ENCODE measurements around the gene YAF2. TPM values are rescaled to one million over a fixed set of nuclear protein-coding genes. Genes with fewer than 3 reads are reported as not detected.

Gene YAF2
- total RNA-seq, 2 donors from 2014 or later: 10.0 to 14.4 TPM

GRCh38 chr12:42126963-42127362 is 111.1 kb downstream of the YAF2 start:
- TF ChIP-seq POLR2AphosphoS5 (IDR thresholded peaks at IDR 0.05) (no peak), CTCF (IDR thresholded peaks at IDR 0.05) (no peak), POLR2A (IDR thresholded peaks at IDR 0.05) (no peak)
- 86% methylated on average over 1 of the region's 1 CpG for WGBS
- Histone ChIP-seq H3K27ac (no peak overlapping the region), H3K9me3 (no peaks in the 10 kb centered on the region), H3K4me3 (no peak overlapping the region), H3K4me1 (replicated peaks) (peaks cover 12% of the 10 kb centered on the region), H3K36me3 (no peaks in the 10 kb centered on the region), H3K27me3 (replicated peaks; ENCODE audit: insufficient read depth) (no peaks in the 10 kb centered on the region)
- DNase-seq (ENCODE audit: low spot score): no peak
- intact Hi-C loops (cut with DNase I): loop anchor here (5.0 to 10.0 kb wide), 2 partner anchors 205 to 438 kb away; no protein-coding TSS in a partner anchor

GRCh38 chr12:42125388-42125767 is 112.7 kb downstream of the YAF2 start:
- DNase-seq (ENCODE audit: low spot score): no peak
- H3K36me3 ChIP-seq: no peaks in the 10 kb centered on the region
- no peaks in the 10 kb centered on the region for H3K27me3 ChIP-seq (replicated peaks; ENCODE audit: insufficient read depth)
- intact Hi-C loops (cut with DNase I): loop anchor here (5.0 to 10.0 kb wide), 2 partner anchors 207 to 439 kb away; no protein-coding TSS in a partner anchor
- no peak for TF ChIP-seq POLR2A (IDR thresholded peaks at IDR 0.05)
- TF ChIP-seq POLR2AphosphoS5 (IDR thresholded peaks at IDR 0.05): no peak
- peaks cover 7% of the 10 kb centered on the region for H3K4me1 ChIP-seq (replicated peaks)
- 33% methylated on average over 1 of the region's 1 CpG for WGBS
- no peak overlapping the region for H3K27ac ChIP-seq
- H3K9me3 ChIP-seq: no peaks in the 10 kb centered on the region
- no peak overlapping the region for H3K4me3 ChIP-seq

GRCh38 chr12:42124764-42125387 is 113.2 kb downstream of the YAF2 start:
- 53% methylated on average over 5 of the region's 5 CpGs for WGBS
- Histone ChIP-seq H3K36me3 (no peaks in the 10 kb centered on the region), H3K27me3 (replicated peaks; ENCODE audit: insufficient read depth) (no peaks in the 10 kb centered on the region), H3K4me1 (replicated peaks) (peaks cover 2% of the 10 kb centered on the region), H3K27ac (no peak overlapping the region), H3K9me3 (no peaks in the 10 kb centered on the region), H3K4me3 (no peak overlapping the region)
- TF ChIP-seq POLR2AphosphoS5 (IDR thresholded peaks at IDR 0.05): no peak
- TF ChIP-seq CTCF (IDR thresholded peaks at IDR 0.05): no peak
- no peak for TF ChIP-seq POLR2A (IDR thresholded peaks at IDR 0.05)
- DNase-seq (ENCODE audit: low spot score): no peak
- intact Hi-C loops (cut with DNase I): loop anchor here (5.0 to 10.0 kb wide), 2 partner anchors 207 to 440 kb away; no protein-coding TSS in a partner anchor

- Histone ChIP-seq H3K4me3 (no peak overlapping the region), H3K36me3 (no peaks in the 10 kb centered on the region), H3K27me3 (replicated peaks; ENCODE audit: insufficient read depth) (no peaks in the 10 kb centered on the region), H3K4me1 (replicated peaks) (no peaks in the 10 kb centered on the region), H3K9me3 (no peaks in the 10 kb centered on the region), H3K27ac (no peak overlapping the region)
- 61% methylated on average over 2 of the region's 2 CpGs for WGBS
- intact Hi-C loops (cut with DNase I): no loop called here
- TF ChIP-seq POLR2AphosphoS5 (IDR thresholded peaks at IDR 0.05) (no peak), CTCF (IDR thresholded peaks at IDR 0.05) (no peak), POLR2A (IDR thresholded peaks at IDR 0.05) (no peak)
- no peak for DNase-seq (ENCODE audit: low spot score)
These were observed 118.9 kb downstream of the YAF2 start for GRCh38 chr12:42119085-42119633.

GRCh38 chr12:42118136-42118879 is 119.7 kb downstream of the YAF2 start:
- WGBS: 86% methylated on average over 5 of the region's 5 CpGs
- intact Hi-C loops (cut with DNase I): no loop called here

More at GRCh38 chr12:42118136-42118879, 119.7 kb downstream of the YAF2 start:
- no peaks in the 10 kb centered on the region for H3K36me3 ChIP-seq
- DNase-seq (ENCODE audit: low spot score): no peak
- no peaks in the 10 kb centered on the region for H3K9me3 ChIP-seq
- no peaks in the 10 kb centered on the region for H3K4me1 ChIP-seq (replicated peaks)
- H3K27me3 ChIP-seq (replicated peaks; ENCODE audit: insufficient read depth): no peaks in the 10 kb centered on the region
- H3K4me3 ChIP-seq: no peak overlapping the region
- no peak for TF ChIP-seq POLR2A (IDR thresholded peaks at IDR 0.05)
- no peak for TF ChIP-seq POLR2AphosphoS5 (IDR thresholded peaks at IDR 0.05)
- TF ChIP-seq CTCF (IDR thresholded peaks at IDR 0.05): no peak
- no peak overlapping the region for H3K27ac ChIP-seq

All from prostate gland (tissue), 2 donors.